Middle frontal gyrus (tissue), 1 donor: ENCODE measurements around the gene SHC3.

Experiments
- DNase-seq: peaks from one replicate; pipeline ENCODE4 v3.0.0-alpha.2; 2015; ENCODE audit warnings: low spot score; ENCODE audit errors: extremely low spot score

Gene SHC3

GRCh38 chr9:89154651-89155336 lies 23.8 kb downstream of the SHC3 start:
- DNase-seq, result no peak

- no peak for DNase-seq
Measured at GRCh38 chr9:89154218-89154617, 24.4 kb downstream of the SHC3 start.

GRCh38 chr9:89153232-89154017 lies 25.2 kb downstream of the SHC3 start:
- no peak for DNase-seq

GRCh38 chr9:89149726-89150125 lies 28.9 kb downstream of the SHC3 start:
- DNase-seq, result no peak

GRCh38 chr9:89145097-89145496 lies 33.5 kb downstream of the SHC3 start:
- peak; percentile 31 for DNase-seq

- DNase-seq, result no peak
Measured at GRCh38 chr9:89144238-89144637, 34.4 kb downstream of the SHC3 start.

- no peak for DNase-seq
Measured at GRCh38 chr9:89143266-89143665, 35.4 kb downstream of the SHC3 start.

- DNase-seq, result no peak
Measured at GRCh38 chr9:89139455-89139854, 39.2 kb downstream of the SHC3 start.

- no peak for DNase-seq
Measured at GRCh38 chr9:89138463-89139390, 39.9 kb downstream of the SHC3 start.

- no peak for DNase-seq
Measured at GRCh38 chr9:89137542-89138462, 40.8 kb downstream of the SHC3 start.

GRCh38 chr9:89135591-89136166 lies 42.9 kb downstream of the SHC3 start:
- DNase-seq, result no peak

- no peak for DNase-seq
Measured at GRCh38 chr9:89134709-89135108, 43.9 kb downstream of the SHC3 start.

GRCh38 chr9:89122949-89123348 lies 55.7 kb downstream of the SHC3 start:
- DNase-seq, result no peak

GRCh38 chr9:89120704-89121103 lies 57.9 kb downstream of the SHC3 start:
- DNase-seq, result no peak

GRCh38 chr9:89116805-89117192 lies 61.8 kb downstream of the SHC3 start:
- no peak for DNase-seq

GRCh38 chr9:89116064-89116804 lies 62.4 kb downstream of the SHC3 start:
- no peak for DNase-seq

- DNase-seq, result no peak
Measured at GRCh38 chr9:89115426-89115825, 63.2 kb downstream of the SHC3 start.

- no peak for DNase-seq
Measured at GRCh38 chr9:89114741-89115140, 63.9 kb downstream of the SHC3 start.

GRCh38 chr9:89113851-89114250 lies 64.8 kb downstream of the SHC3 start:
- DNase-seq, result no peak

- DNase-seq, result no peak
Measured at GRCh38 chr9:89112243-89112642, 66.4 kb downstream of the SHC3 start.
